ENCODE data around the gene SPRR5.

GRCh38 chr1:152901631-152902030, 45.4 kb upstream of the SPRR5 start:
- no peak for TF ChIP-seq CTCF (IDR thresholded peaks at IDR 0.05)
- TF ChIP-seq POLR2A (IDR thresholded peaks at IDR 0.05) = no peak

Data from heart left ventricle (tissue), 13 donors.